GM20431 (cell line): ENCODE data around the gene PRCD.
"Not testable (repeated sequence)": the region's sequence is repeated elsewhere in the genome, so short reads cannot be mapped to it uniquely, and the experiment has no call there.

ENCODE experiments used
- in situ Hi-C: fragments of 300-500 bp; cut with MseI, MboI; formaldehyde crosslinking; loops from one replicate; pipeline ENCODE4 v1.15.0; 2020; ENCODE audit warnings: low sequenced_read_pairs; ENCODE audit not compliant: unreplicated experiment

The PRCD gene

GRCh38 chr17:76549539-76549938, 9.7 kb downstream of the PRCD start:
- in situ Hi-C loops: no loop called here

- in situ Hi-C loops: no loop called here
Measured at GRCh38 chr17:76550712-76551615, 11.1 kb downstream of the PRCD start.

- in situ Hi-C loops: no loop called here
Measured at GRCh38 chr17:76551685-76552084, 11.8 kb downstream of the PRCD start.

- in situ Hi-C loops: no loop called here
Measured at GRCh38 chr17:76553178-76553908, 13.5 kb downstream of the PRCD start.

GRCh38 chr17:76554131-76554530, 14.3 kb downstream of the PRCD start:
- in situ Hi-C loops: no loop called here

- in situ Hi-C loops: no loop called here
Measured at GRCh38 chr17:76556765-76557367, 17.0 kb downstream of the PRCD start.

GRCh38 chr17:76557368-76558197, 17.7 kb downstream of the PRCD start:
- in situ Hi-C loops: no loop called here

GRCh38 chr17:76558198-76559095, 18.6 kb downstream of the PRCD start:
- in situ Hi-C loops: no loop called here

- in situ Hi-C loops: not testable (repeated sequence)
Measured at GRCh38 chr17:76559460-76559859, 19.6 kb downstream of the PRCD start.

GRCh38 chr17:76560036-76560876, 20.4 kb downstream of the PRCD start:
- in situ Hi-C loops: no loop called here

GRCh38 chr17:76560877-76561221, 21.0 kb downstream of the PRCD start:
- in situ Hi-C loops: no loop called here

- in situ Hi-C loops: no loop called here
Measured at GRCh38 chr17:76561332-76561731, 21.5 kb downstream of the PRCD start.

- in situ Hi-C loops: no loop called here
Measured at GRCh38 chr17:76561799-76562268, 22.0 kb downstream of the PRCD start.

GRCh38 chr17:76562734-76563148, 22.9 kb downstream of the PRCD start:
- in situ Hi-C loops: no loop called here

GRCh38 chr17:76563359-76563758, 23.5 kb downstream of the PRCD start:
- in situ Hi-C loops: not testable (repeated sequence)

GRCh38 chr17:76564991-76565727, 25.3 kb downstream of the PRCD start:
- in situ Hi-C loops: not testable (repeated sequence)
